Mesendoderm (in vitro differentiated cells): ENCODE results near the gene GUCY1A2.

Source experiments
- DNase-seq: peaks from one replicate; pipeline ENCODE4 v3.0.0; 2013
- H2AK5ac ChIP-seq: 2 replicates; pipeline ENCODE4 v1.6.1; 2013; ENCODE audit warnings: low read length, inconsistent platforms
- H2BK120ac ChIP-seq: 2 replicates; pipeline ENCODE4 v1.6.1; 2013; ENCODE audit warnings: low read depth, mild to moderate bottlenecking, low read length, moderate library complexity, mixed read lengths
- H2BK15ac ChIP-seq: replicated peaks from 2 replicates; pipeline ENCODE4 v1.6.1; 2013; ENCODE audit warnings: low read depth, mild to moderate bottlenecking, moderate library complexity
- H2BK5ac ChIP-seq: 2 replicates; pipeline ENCODE4 v1.6.1; 2013; ENCODE audit warnings: low read length, inconsistent platforms
- H3K18ac ChIP-seq: 2 replicates; pipeline ENCODE4 v1.6.1; 2013; ENCODE audit warnings: mild to moderate bottlenecking, low read length, mixed read lengths
- H3K23ac ChIP-seq: one replicate; pipeline ENCODE4 v1.6.1; 2013; ENCODE audit warnings: low read length
- H3K27ac ChIP-seq: 2 replicates; pipeline ENCODE4 v1.5.1; 2013; ENCODE audit warnings: low read depth, mild to moderate bottlenecking, inconsistent platforms, low read length, moderate library complexity
- H3K27me3 ChIP-seq: 2 replicates; pipeline ENCODE4 v1.6.1; 2013; ENCODE audit warnings: low read length, control low read depth, mild to moderate bottlenecking, inconsistent platforms; ENCODE audit not compliant: insufficient read depth, poor library complexity
- H3K36me3 ChIP-seq: 2 replicates; pipeline ENCODE4 v1.6.1; 2013; ENCODE audit warnings: low read length, inconsistent platforms; ENCODE audit not compliant: control insufficient read depth, insufficient read depth
- H3K4ac ChIP-seq: one replicate; pipeline ENCODE4 v1.6.1; 2013; ENCODE audit warnings: low read depth, mild to moderate bottlenecking, low read length, moderate library complexity
- H3K4me1 ChIP-seq: 2 replicates; pipeline ENCODE4 v1.6.1; 2013; ENCODE audit warnings: low read depth, low read length, inconsistent platforms; ENCODE audit not compliant: control insufficient read depth
- H3K4me2 ChIP-seq: 2 replicates; pipeline ENCODE4 v1.6.1; 2013; ENCODE audit warnings: low read length
- H3K4me3 ChIP-seq: 2 replicates; pipeline ENCODE4 v1.5.1; 2013; ENCODE audit warnings: mild to moderate bottlenecking, low read length
- H3K56ac ChIP-seq: one replicate; pipeline ENCODE4 v1.6.1; 2013; ENCODE audit warnings: low read length
- H3K79me1 ChIP-seq: 2 replicates; pipeline ENCODE4 v1.6.1; 2013; ENCODE audit warnings: low read length, inconsistent platforms
- H3K79me2 ChIP-seq: 2 replicates; pipeline ENCODE4 v1.6.1; 2013; ENCODE audit warnings: mild to moderate bottlenecking, low read length; ENCODE audit not compliant: control insufficient read depth, insufficient read depth
- H3K9ac ChIP-seq: 2 replicates; pipeline ENCODE4 v1.6.1; 2013; ENCODE audit warnings: low read length, inconsistent platforms
- H4K5ac ChIP-seq: one replicate; pipeline ENCODE4 v1.6.1; 2013; ENCODE audit warnings: low read length
- H4K8ac ChIP-seq: one replicate; pipeline ENCODE4 v1.6.1; 2013; ENCODE audit warnings: low read depth, mild to moderate bottlenecking, control low read depth, low read length, moderate library complexity
- WGBS: extraction: QIAGEN DNeasy Blood & Tissue Kit; methylation state at CpG from one replicate; pipeline ENCODE4 v1.1.7; 2013; ENCODE audit warnings: low lambda C conversion rate, missing lambda C conversion rate; ENCODE audit not compliant: insufficient coverage; ENCODE audit errors: extremely low coverage; 5-methylcytosine and 5-hydroxymethylcytosine counted together

Gene GUCY1A2

DNA sequence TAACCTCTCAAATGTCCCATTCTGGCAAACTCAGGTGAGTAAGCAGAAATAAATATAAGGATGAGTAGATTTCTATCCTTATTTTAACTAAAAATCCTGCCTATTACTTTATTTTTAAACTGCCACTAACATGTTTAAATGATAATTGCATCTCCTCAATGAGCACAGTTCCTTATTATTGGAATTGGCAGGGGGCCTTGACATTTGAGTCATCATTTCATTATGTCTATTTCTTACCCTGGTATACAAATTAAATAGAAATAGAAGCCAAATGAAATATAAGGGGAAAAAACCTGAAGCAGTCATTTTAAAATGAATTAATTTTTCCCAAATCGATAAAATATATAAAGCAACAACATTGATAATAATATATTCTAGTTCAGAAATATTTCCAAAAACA lies 81.2 kb downstream of the GUCY1A2 start:
- Histone ChIP-seq H2AK5ac (no peak overlapping the region), H2BK15ac (no peak overlapping the region), H3K4me3 (no peak overlapping the region), H2BK120ac (no peak overlapping the region), H3K27me3 (no peaks in the 10 kb centered on the region), H3K79me2 (no peaks in the 10 kb centered on the region), H3K36me3 (no peaks in the 10 kb centered on the region), H4K5ac (no peak overlapping the region), H2BK5ac (no peak overlapping the region), H3K9ac (no peak overlapping the region), H3K4me2 (no peak overlapping the region), H3K79me1 (no peaks in the 10 kb centered on the region), H3K27ac (no peak overlapping the region), H3K56ac (no peak overlapping the region), H3K4me1 (no peaks in the 10 kb centered on the region), H3K23ac (no peak overlapping the region), H3K18ac (no peak overlapping the region), H4K8ac (no peak overlapping the region), H3K4ac (no peak overlapping the region)
- DNase-seq = no peak
- no CpG with 5 or more reads among the region's 1 CpG for WGBS

DNA sequence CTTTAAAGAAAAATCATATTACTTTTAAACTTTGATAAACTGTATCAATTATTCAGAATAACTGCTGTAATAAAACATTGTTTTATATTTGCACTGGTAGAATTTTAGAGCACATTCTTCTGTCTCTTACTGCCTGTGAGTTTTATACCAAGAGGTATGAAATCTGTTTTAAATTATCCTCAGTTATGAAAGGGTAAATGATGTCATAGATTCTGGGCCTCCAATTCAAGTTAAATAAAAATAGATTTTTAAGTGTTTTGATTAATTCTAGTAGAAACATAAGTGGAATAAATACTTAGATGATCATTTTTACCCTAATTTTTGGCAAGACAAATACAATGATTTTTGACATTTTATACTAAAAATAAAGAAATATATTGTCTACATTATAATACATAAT lies 93.0 kb downstream of the GUCY1A2 start:
- Histone ChIP-seq H3K27me3 (no peaks in the 10 kb centered on the region), H3K23ac (no peak overlapping the region), H3K56ac (no peak overlapping the region), H4K5ac (no peak overlapping the region), H3K4me2 (no peak overlapping the region), H2BK120ac (no peak overlapping the region), H3K4me1 (no peaks in the 10 kb centered on the region), H3K18ac (no peak overlapping the region), H3K79me1 (no peaks in the 10 kb centered on the region), H3K9ac (no peak overlapping the region), H3K4ac (no peak overlapping the region), H2BK15ac (no peak overlapping the region), H3K27ac (no peak overlapping the region), H4K8ac (no peak overlapping the region), H3K4me3 (no peak overlapping the region), H2AK5ac (no peak overlapping the region), H3K36me3 (no peaks in the 10 kb centered on the region), H2BK5ac (no peak overlapping the region), H3K79me2 (no peaks in the 10 kb centered on the region)
- no peak for DNase-seq

- Histone ChIP-seq H2BK15ac (no peak overlapping the region), H3K79me2 (no peaks in the 10 kb centered on the region), H4K8ac (no peak overlapping the region), H3K36me3 (no peaks in the 10 kb centered on the region), H3K27me3 (no peaks in the 10 kb centered on the region), H3K56ac (no peak overlapping the region), H4K5ac (no peak overlapping the region), H3K4ac (no peak overlapping the region), H2BK120ac (no peak overlapping the region), H2BK5ac (no peak overlapping the region), H2AK5ac (no peak overlapping the region), H3K18ac (no peak overlapping the region), H3K4me2 (no peak overlapping the region), H3K9ac (no peak overlapping the region), H3K4me1 (no peaks in the 10 kb centered on the region), H3K79me1 (no peaks in the 10 kb centered on the region), H3K27ac (no peak overlapping the region), H3K4me3 (no peak overlapping the region), H3K23ac (no peak overlapping the region)
- DNase-seq = no peak
Observed at GRCh38 chr11:106920899-106921509, 97.3 kb downstream of the GUCY1A2 start.

DNA sequence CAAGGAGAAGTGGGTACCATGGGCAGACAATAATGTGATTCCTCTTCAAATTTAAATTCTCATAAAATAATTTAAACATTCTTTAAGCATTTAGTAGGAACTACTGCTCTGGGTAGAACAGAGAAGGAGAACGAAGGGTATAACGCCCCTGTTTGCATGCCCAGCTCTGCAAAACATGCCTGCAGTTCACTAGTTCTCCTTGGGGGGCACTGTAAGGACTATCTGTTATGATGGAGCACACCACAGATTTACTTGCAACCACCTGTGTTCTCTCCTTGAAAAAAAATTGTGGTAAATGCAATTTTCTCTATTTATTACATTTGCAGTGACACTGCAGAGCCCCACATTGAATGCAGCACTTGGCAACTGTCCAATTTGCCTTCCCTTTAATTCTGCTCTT lies 100.3 kb downstream of the GUCY1A2 start:
- H3K4me2 ChIP-seq = no peak overlapping the region
- H3K4me3 ChIP-seq = no peak overlapping the region
- DNase-seq = peak; percentile 63
- no peak overlapping the region for H2BK120ac ChIP-seq
- no peaks in the 10 kb centered on the region for H3K79me1 ChIP-seq
- H3K56ac ChIP-seq = no peak overlapping the region
- no peak overlapping the region for H3K23ac ChIP-seq
- no peak overlapping the region for H2BK5ac ChIP-seq
- H3K79me2 ChIP-seq = no peaks in the 10 kb centered on the region
- no peaks in the 10 kb centered on the region for H3K27me3 ChIP-seq
- no peak overlapping the region for H3K9ac ChIP-seq
- no peaks in the 10 kb centered on the region for H3K4me1 ChIP-seq
- H4K8ac ChIP-seq = no peak overlapping the region
- no peak overlapping the region for H2BK15ac ChIP-seq
- no peak overlapping the region for H3K27ac ChIP-seq
- no peak overlapping the region for H3K18ac ChIP-seq
- no peak overlapping the region for H2AK5ac ChIP-seq
- WGBS = no CpG with 5 or more reads among the region's 2 CpGs
- H3K4ac ChIP-seq = no peak overlapping the region
- H3K36me3 ChIP-seq = no peaks in the 10 kb centered on the region
- H4K5ac ChIP-seq = no peak overlapping the region

DNA sequence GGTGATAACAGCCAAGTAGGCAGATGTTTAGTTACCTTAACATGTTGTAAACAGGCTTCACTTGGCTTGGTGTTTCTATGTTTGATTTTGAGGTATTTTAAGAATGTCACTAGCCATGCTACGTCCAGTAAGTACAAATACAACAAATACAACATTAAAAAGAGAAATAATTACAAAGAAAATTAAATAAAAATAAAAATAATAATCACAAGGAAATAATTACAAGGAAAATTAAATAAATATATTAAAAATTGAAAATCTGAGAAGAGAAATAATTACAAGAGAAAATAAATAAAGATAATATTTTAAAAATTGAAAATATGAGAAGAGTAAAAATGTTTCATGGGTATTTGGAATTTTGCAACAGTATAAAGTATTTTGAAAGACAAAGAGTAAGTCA lies 103.9 kb downstream of the GUCY1A2 start:
- Histone ChIP-seq H3K56ac (no peak overlapping the region), H2BK5ac (no peak overlapping the region), H3K79me2 (no peaks in the 10 kb centered on the region), H4K8ac (no peak overlapping the region), H2BK15ac (no peak overlapping the region), H4K5ac (no peak overlapping the region), H3K79me1 (no peaks in the 10 kb centered on the region), H3K27ac (no peak overlapping the region), H3K4me1 (no peaks in the 10 kb centered on the region), H2AK5ac (no peak overlapping the region), H3K36me3 (no peaks in the 10 kb centered on the region), H2BK120ac (no peak overlapping the region), H3K4me2 (no peak overlapping the region), H3K23ac (no peak overlapping the region), H3K9ac (no peak overlapping the region), H3K18ac (no peak overlapping the region), H3K27me3 (no peaks in the 10 kb centered on the region), H3K4ac (no peak overlapping the region), H3K4me3 (no peak overlapping the region)
- WGBS = no CpG with 5 or more reads among the region's 1 CpG
- DNase-seq = no peak

- Histone ChIP-seq H3K79me2 (no peaks in the 10 kb centered on the region), H3K27me3 (no peaks in the 10 kb centered on the region), H3K9ac (no peak overlapping the region), H3K18ac (no peak overlapping the region), H4K5ac (no peak overlapping the region), H2BK5ac (no peak overlapping the region), H3K56ac (no peak overlapping the region), H3K4me2 (no peak overlapping the region), H2AK5ac (no peak overlapping the region), H3K4ac (no peak overlapping the region), H4K8ac (no peak overlapping the region), H3K36me3 (no peaks in the 10 kb centered on the region), H3K79me1 (no peaks in the 10 kb centered on the region), H3K4me3 (no peak overlapping the region), H3K4me1 (no peaks in the 10 kb centered on the region), H2BK120ac (no peak overlapping the region), H3K27ac (no peak overlapping the region), H3K23ac (no peak overlapping the region), H2BK15ac (no peak overlapping the region)
- DNase-seq = no peak
- WGBS = no CpG with 5 or more reads among the region's 2 CpGs
Observed at GRCh38 chr11:106913141-106913540, 105.1 kb downstream of the GUCY1A2 start.
